Raji (cell line): ENCODE results near the gene ARHGAP15.

ENCODE experiments used
- POLR2A ChIP-seq: IDR thresholded peaks from 2 replicates; pipeline ENCODE4 v1.6.1; 2011; ENCODE audit warnings: low read depth, low read length, control low read depth; ENCODE audit not compliant: insufficient read depth

The ARHGAP15 gene

DNA sequence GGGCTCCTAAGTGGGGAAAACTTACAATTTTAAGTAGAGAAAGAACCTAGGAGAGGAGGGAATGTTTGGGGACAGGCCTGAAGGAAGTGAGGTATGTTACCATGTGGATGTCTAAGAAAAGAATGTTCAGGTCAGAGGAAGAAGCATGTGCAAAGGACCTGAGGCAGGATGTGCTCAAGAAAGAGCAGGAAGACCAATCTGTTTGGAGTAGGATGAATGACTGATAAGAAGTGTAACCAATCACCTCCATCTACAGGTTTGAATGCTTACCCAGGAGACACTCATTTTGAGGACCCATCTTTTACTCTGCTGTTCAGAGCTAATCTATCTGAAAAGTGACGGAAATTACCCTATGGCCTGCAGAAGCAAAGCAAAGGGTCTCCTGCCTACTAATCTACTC, 342.3 kb downstream of the ARHGAP15 start:
- no peak for TF ChIP-seq POLR2A

DNA sequence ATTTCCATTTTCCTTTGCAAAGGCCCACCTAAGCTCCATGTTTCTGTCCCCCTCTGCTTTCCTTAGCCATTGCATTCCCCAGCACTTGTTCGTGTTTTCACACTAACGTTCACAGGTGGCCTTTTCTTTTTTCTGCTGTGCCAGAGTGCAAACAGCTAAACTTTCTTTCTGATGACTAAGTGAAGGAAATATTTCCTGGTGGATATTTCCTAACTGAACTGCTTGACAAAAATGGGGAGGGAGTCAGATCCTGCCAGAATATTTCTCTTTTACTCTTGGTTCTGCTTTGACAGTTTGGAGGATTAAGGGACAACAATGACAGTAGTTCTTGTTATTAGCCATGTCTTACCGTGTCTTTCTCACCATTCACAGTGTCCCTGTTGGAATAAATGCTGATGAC, 344.0 kb downstream of the ARHGAP15 start:
- no peak for TF ChIP-seq POLR2A

DNA sequence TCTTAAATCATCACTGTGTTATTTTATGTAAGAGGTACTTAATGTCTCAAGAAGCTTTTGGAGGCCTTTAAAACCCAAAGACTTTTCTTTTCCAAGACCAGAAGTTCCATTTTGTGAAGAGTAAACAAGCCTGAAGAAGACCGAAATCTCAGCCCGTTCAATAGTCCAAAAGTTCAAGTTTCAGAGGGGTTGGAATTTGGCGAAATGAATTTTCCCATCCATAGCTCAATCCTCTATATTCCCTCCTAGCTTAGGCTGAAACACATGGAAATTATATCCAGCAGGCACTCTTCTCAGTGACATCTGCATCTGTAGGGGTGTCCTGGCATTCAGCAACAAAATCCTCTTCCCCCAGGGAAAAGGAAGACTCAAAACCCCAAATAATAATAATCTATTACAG, 344.6 kb downstream of the ARHGAP15 start:
- no peak for TF ChIP-seq POLR2A

DNA sequence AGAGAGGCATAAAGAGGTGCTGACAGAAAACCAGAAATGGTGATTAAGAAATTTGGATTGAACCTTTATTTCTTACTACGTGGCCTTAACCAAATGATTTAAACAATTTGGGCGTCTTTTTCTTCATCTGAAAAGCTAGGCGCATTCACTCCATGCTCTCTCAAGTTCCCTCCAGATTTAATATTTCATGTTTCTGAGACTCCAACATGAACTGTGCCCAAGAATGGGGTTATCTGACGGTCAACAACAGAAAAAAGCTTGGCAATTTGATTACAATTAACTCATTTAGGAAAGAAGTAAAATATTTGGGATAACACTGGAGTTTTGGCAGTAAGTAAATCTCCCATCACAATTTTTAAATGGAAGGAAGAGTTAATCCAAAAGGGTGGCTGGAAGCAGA, 345.4 kb downstream of the ARHGAP15 start:
- no peak for TF ChIP-seq POLR2A

DNA sequence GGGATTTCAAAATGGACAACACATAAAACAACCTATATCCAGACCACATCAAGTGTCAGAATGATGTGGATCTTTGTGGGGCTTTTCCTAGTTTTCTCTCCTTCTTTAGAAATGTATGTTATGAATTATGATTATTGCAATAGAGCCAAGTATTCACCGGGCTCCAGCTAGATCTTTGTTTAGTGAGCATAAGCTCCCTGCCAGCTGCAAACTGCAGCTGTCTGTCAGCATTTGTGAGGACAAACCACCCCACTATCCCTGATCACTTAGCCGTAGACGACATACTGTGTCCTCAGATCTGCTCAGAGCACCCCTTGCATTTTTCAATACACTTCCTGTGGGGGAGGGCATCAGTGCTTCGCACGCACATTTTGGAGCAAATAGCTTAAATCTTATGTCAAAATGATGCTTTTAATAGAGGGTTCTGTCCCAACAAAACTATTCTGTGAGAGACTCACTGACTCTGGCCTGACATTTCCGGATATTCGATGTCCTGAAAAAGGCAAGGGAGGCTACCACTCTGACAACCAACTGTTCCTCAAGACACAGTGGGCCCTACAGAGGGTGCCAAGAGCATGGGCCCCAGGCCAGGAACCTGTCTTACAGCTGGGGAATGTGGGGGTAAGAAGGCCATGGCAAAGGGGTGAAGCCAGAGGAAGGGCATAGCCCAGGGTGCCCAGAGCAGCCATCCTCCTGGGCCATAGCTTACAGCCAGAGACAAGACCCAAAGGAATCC, 346.0 kb downstream of the ARHGAP15 start:
- no peak for TF ChIP-seq POLR2A

DNA sequence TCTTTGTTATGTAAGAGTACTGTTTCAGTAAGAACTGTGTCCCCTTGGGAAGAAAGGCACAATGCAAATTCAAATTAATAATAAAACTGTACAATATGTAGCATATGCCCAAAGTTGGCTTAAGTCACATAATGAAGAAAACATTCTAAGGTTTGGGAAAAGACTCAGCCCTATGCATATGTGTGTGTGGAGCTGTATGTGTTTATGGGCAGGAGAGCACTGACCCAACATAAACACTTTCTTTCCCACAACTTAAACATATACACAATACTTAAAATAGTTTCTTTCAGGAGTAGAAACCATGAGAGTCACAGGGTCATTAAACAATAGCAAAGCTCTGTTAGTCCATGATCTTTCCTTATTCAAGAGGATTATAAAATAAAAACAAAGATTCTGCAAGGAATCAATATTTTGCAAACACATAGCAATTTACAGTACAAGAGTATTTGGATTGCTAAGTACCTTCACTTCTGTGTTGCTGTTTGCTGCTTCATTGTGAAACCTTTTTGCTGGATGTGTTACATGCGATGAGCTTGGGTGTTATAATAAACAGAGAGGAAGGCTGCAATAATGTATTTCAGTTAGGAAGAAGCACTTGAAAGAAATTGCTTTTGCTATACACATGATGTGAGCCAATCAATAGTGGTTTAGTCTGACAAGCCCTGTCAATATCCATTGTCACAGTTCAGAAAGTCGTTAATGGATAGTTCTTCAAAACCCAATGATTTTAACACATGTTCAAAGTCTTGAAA, 347.3 kb downstream of the ARHGAP15 start:
- no peak for TF ChIP-seq POLR2A

DNA sequence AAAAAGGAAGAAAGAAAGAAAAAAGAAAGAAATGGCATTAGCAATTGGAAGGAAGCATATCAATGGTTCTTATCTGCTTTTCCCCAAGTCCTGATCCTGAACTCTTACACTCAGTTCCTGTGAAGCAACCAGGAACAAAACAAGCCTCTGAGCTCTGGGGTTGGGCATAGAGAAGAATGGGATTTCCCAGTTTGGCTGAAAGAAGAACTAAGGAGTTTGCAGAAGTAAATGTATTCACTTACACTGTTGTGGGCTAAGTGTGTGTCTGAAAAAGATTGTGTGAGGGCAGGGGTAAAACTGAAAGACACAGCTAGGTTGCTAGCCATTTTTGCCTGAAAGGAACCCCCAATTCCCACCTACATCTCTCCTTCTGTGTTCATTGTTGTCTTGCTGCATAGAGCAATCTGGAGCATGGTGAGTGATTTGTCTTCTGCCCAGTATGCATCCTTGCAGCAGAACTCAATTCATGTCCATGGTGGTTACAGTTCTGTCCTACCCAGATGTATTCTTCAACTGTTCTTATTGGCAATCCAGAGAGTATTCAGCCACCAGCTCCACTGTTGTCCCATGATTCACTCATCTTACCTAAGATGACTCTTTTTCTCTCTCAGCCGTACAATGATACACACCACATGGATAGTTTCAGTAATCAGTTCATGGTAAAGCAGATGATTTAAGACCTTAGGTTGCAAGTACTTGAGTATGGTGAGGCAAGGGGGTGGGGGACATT, 348.7 kb downstream of the ARHGAP15 start:
- TF ChIP-seq POLR2A: no peak

DNA sequence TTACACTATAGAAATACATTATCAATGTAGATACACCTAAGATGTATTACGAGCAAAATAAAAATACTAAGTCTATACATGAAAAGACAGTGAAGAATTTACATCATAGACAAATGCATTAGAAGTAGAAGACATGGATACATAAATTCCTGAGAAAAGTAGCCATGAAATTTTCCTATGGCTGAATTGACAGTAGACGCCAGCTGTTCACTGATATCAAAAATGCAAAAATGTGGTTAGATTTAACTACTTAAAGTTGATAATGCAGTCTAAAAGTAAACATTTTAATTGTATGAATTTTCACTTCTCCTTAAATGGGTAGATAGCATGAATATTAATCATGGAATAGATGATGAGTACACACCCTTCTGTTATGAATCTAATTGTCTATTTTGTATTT, 350.9 kb downstream of the ARHGAP15 start:
- TF ChIP-seq POLR2A: no peak

DNA sequence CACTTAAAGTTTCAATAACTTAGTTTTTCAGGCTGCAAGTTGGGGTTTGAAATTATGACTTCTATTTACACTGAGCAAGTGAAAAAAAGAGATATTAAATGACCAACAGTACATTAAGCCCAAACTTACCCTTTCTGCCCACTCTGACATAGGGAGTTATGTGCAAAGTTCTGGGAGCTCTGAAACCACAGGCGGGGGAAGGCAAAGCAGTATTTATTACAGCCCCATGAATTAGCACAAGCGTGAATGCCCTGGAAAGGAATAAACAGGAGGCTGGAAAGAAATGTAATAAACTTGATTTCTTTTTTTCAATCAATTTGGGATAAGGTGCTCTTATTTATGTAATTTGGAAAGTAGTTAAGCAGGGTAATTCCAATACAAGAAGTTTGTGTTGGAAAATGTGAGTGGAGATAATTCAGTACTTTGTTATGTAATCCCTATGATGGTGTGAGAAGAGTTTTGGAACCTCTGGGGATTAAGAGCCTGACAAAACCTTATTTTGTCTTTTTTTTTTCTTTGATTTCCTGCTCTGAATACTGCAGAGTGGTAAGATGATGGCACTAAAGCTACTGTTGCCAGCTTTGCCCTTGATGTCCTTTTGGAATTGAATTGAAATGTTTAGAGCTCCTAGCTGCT, 351.5 kb downstream of the ARHGAP15 start:
- no peak for TF ChIP-seq POLR2A

DNA sequence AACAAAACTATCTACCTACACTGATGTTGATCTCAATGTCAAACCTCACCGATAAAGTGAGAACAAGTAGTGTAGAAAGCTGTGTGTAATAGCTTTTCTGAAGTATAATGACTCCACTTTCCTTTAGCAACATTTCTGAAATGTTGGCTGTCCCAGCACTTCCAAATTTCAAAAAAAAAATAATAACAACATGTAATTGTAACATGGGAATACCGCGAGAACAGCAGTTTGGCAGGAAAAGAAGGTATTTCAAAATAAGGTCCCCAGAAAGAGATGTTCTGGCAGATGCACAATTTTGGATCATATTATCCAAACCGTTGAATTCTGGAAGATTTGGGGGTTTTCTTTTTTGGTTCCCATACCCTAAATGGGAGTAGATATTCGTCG, 352.0 kb downstream of the ARHGAP15 start:
- TF ChIP-seq POLR2A: no peak

DNA sequence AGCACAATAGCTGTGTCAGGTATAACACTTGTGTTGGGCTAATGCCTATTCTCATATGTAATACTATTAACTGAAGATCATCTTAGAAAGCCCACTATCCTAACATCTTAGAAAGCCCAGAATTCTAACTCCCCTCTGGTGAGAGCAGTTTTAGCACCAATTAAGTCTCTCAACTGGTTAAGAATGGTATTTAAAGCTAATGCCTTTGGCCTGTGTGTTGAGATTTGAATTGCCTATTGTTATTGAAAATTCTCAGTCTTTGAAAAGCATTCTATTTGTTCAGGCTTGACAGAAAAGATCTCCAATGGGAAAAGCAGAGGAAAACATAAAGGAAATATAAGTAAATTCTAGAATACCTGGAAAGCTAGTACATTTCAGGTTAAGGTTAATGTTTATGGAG, 352.5 kb downstream of the ARHGAP15 start:
- no peak for TF ChIP-seq POLR2A

DNA sequence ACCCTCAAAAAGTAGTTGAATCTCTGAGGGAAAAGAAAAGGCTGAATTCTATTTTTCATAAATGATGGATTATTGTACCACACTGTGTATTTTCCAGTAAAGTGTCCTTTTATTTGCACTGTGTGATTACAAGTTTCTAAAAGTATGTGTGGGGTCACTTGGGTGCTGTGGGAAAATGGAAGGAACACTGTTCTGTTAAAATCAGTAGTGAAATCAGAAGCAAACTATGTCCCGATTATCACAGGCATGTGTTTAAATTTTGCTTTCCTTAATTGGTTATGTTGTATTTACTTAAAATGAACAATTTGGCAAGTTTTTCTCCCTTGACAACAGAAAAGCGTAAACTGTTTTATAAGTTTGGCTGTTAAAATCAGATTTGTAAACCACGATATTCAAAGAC, 353.1 kb downstream of the ARHGAP15 start:
- TF ChIP-seq POLR2A: no peak

DNA sequence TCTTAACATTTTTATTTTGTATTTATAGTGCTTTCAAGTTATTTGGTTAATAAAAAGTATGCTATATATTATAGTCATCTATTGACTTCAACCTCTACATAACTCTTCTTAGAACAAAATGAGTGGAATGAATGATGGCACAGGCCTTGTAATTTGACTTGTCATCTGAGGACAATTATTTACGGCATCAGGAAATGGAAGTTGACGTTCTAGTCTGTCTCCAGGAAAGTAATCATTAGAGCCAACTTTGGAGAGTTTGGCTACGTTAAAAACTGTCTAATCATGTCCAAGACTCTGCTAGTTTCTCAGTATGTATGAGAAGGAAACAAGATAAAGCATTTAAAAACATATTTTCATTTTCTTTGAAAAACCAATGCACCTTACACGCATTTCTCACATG, 353.6 kb downstream of the ARHGAP15 start:
- TF ChIP-seq POLR2A: no peak

DNA sequence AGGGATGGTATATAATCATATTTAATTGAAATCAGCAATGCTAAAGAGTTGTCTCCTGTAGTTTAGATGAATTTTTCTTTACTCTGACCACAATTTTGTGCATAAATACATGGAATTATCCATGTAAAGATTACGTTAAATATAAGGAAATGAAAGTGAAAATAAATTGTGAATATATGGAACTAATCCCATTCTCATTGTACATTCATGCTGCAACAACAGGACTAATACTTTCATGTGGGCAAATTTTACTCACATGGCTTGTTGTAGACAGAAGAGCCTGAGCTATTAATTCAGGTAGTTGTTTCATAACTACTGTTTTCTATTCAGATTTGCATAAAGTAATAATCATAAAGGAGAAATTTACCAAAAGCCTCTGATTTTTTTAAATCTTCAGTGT, 357.8 kb downstream of the ARHGAP15 start:
- TF ChIP-seq POLR2A: no peak

DNA sequence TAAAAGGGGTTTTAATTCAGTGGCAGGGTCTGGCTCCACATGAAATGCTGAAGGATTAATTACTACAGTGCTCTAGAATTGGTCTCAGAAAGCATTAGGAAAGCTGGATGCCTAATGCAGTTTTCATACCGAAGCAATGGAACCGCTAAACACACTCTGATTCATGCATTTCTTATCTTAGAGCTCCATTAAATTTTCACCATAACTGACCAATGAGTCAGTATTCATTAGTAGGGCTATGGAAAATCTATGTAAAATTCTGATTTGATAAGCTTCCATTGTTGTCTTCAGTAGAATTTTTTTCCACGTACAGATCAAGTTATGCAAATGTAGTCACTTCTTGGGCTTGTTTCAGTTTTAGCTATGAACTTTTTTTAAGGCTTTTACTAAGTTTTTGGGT, 359.9 kb downstream of the ARHGAP15 start:
- no peak for TF ChIP-seq POLR2A
